Stomach (tissue), 9 donors: ENCODE data around the gene DNAH3. TPM values are rescaled to one million over a fixed set of nuclear protein-coding genes. Genes with fewer than 3 reads are reported as not detected.

Source experiments
- DNase-seq, 2 donors: peaks; one replicate each; pipeline versions ENCODE4 v3.0.0 to v3.0.0-alpha.2; 2013 to 2019
- H3K27ac ChIP-seq, 5 donors: fragments of 200-600 bp in 4 of 5; sonication (generic) in 4 of 5; one replicate each; pipeline ENCODE4 v1.5.1; 2013 to 2019; ENCODE audit warnings: mild to moderate bottlenecking in 1 of 5, moderate library complexity in 1 of 5
- H3K27me3 ChIP-seq, 3 donors: fragments of 200-600 bp; sonication (generic); one replicate each; pipeline ENCODE4 v1.5.1; 2017 to 2019; ENCODE audit warnings: mixed run types in 1 of 3
- H3K36me3 ChIP-seq, 4 donors: fragments of 200-600 bp; sonication (generic); 1 replicate in 3 of 4; 2 replicates in 1 of 4; pipeline ENCODE4 v1.5.1; 2016 to 2019
- H3K4me1 ChIP-seq, 4 donors: fragments of 200-600 bp; sonication (generic); one replicate each; pipeline ENCODE4 v1.5.1; 2016 to 2019
- H3K4me3 ChIP-seq, 4 donors: fragments of 200-600 bp; sonication (generic) in 3 of 4; one replicate each; pipeline ENCODE4 v1.5.1; 2016 to 2019; ENCODE audit warnings: mild to moderate bottlenecking in 1 of 4
- H3K9me3 ChIP-seq, 4 donors: fragments of 200-600 bp; sonication (generic); one replicate each; pipeline ENCODE4 v1.5.1; 2016 to 2019
- EP300 ChIP-seq: sonication (generic); formaldehyde crosslinking; IDR thresholded peaks from one replicate; pipeline ENCODE4 v1.6.1; 2017; ENCODE audit warnings: antibody characterized with exemption
- POLR2A ChIP-seq, 4 donors: fragments of 450-650 bp; IDR thresholded peaks; one replicate each; pipeline ENCODE4 v1.6.1; 2016; ENCODE audit warnings: antibody characterized with exemption in 4 of 4, control low read depth in 2 of 4, mild to moderate bottlenecking in 1 of 4, moderate library complexity in 1 of 4
- POLR2AphosphoS5 ChIP-seq, 3 donors: sonication (generic); formaldehyde crosslinking; IDR thresholded peaks; one replicate each; pipeline ENCODE4 v1.6.1; 2016; ENCODE audit warnings: antibody characterized with exemption in 3 of 3
- WGBS, 5 donors: extraction: QIAGEN DNeasy Blood & Tissue Kit in 3 of 5; methylation state at CpG; one replicate each; pipeline versions ENCODE4 v1.1.5 to v1.1.7; 2013 to 2018; 5-methylcytosine and 5-hydroxymethylcytosine counted together
- intact Hi-C: fragments of 100-400 bp; cut with DNase I; formaldehyde crosslinking; loops from one replicate; pipeline ENCODE4 v1.15.1; 2023; ENCODE audit warnings: low total_unique reads
- polyA plus RNA-seq, 3 donors: library from polyadenylated mRNA; stranded (reverse); fragments of 200-250 nt; gene quantifications; one replicate each; pipeline ENCODE4 v1.2.3, GENCODE V29; 2013
- total RNA-seq, 5 donors: library from RNA; depleted of rRNA; stranded (reverse); fragments of >200 nt; gene quantifications; one replicate each; pipeline versions ENCODE4 v1.1.0 to v1.2.3, GENCODE V29; 2014 to 2016
- TF ChIP-seq, protein P1 (sequence below), 7 experiments: fragments of 450-650 bp in 4 of 7; fragments of 200-600 bp in 3 of 7; sonication (generic) in 3 of 7; IDR thresholded peaks; one replicate each; pipeline ENCODE4 v1.5.1; 2016 to 2019; ENCODE audit warnings: antibody characterized with exemption in 7 of 7, control low read depth in 2 of 7, mild to moderate bottlenecking in 1 of 7
- donor health status: healthy with polysubstance abuse.
- donor health status: Bipolar disorder and iron deficiency.
- donor health status: healthy.

DNAH3 gene
- total and polyA plus RNA-seq, 8 donors = 0.10 to 8.7 (median 0.18) TPM; not detected in 5

DNA sequence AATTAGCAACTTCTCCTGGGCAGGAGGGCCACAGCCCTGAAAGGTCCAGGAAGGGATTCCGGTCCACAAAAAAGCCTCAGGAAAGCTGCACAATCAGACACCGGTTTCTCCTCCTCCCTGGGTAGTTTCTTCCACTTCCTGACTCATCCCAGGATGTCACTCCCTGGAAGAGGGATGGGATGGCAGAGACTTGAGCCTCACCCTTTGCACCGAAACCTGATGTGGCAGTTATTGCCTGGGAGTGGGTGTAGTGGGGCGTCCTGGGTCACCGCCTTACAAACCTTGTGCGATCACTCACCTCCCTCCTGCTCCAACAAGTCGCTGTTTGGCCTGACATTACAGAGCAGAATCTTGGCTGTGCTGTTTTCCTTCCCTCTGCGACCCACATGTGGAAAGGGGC lies 179.2 kb downstream of the DNAH3 start:
- H3K4me1 ChIP-seq = no peaks in the 10 kb centered on the region
- no peak overlapping the region for H3K4me3 ChIP-seq
- no peaks in the 10 kb centered on the region for H3K27me3 ChIP-seq
- no peak overlapping the region for H3K27ac ChIP-seq
- DNase-seq = no peak
- TF ChIP-seq POLR2AphosphoS5 (IDR thresholded peaks at IDR 0.05) (no peak), EP300 (no peak), POLR2A (IDR thresholded peaks at IDR 0.05) (no peak)
- TF ChIP-seq, protein P1, sequence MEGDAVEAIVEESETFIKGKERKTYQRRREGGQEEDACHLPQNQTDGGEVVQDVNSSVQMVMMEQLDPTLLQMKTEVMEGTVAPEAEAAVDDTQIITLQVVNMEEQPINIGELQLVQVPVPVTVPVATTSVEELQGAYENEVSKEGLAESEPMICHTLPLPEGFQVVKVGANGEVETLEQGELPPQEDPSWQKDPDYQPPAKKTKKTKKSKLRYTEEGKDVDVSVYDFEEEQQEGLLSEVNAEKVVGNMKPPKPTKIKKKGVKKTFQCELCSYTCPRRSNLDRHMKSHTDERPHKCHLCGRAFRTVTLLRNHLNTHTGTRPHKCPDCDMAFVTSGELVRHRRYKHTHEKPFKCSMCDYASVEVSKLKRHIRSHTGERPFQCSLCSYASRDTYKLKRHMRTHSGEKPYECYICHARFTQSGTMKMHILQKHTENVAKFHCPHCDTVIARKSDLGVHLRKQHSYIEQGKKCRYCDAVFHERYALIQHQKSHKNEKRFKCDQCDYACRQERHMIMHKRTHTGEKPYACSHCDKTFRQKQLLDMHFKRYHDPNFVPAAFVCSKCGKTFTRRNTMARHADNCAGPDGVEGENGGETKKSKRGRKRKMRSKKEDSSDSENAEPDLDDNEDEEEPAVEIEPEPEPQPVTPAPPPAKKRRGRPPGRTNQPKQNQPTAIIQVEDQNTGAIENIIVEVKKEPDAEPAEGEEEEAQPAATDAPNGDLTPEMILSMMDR (IDR thresholded peaks at IDR 0.05) = no peak
- intact Hi-C loops = no loop called here
- WGBS, 5 donors = 78 to 94% (median 87%) methylated on average over 8 of the region's 8 CpGs
- no peaks in the 10 kb centered on the region for H3K36me3 ChIP-seq
- H3K9me3 ChIP-seq = no peaks in the 10 kb centered on the region

DNA sequence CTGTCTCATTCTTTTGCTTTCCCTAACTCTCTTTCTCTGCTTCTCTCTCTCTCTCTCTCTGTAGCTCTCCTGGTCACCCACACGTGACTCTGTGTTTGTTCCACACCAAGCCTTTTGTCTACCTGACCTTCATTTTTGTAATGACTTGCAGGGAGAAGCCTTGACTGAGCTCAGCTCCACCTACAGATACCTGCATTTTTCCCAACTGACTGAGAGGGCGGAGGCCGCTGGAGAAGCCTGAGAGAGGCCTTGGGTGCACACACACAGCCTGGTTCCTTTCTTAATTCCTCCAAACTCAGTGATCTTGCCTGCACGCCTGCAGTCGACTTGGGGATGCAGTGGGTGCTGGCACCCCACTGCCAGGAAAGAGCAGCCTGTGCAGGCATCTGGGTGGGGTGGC lies 181.3 kb downstream of the DNAH3 start:
- WGBS, 5 donors = 32 to 58% (median 47%) methylated on average over 5 of the region's 5 CpGs
- no peak overlapping the region for H3K27ac ChIP-seq
- H3K36me3 ChIP-seq = no peaks in the 10 kb centered on the region
- H3K4me1 ChIP-seq = no peaks in the 10 kb centered on the region
- intact Hi-C loops = no loop called here
- TF ChIP-seq EP300 (no peak), POLR2A (IDR thresholded peaks at IDR 0.05) (no peak), POLR2AphosphoS5 (IDR thresholded peaks at IDR 0.05) (no peak)
- TF ChIP-seq, protein P1 (IDR thresholded peaks at IDR 0.05) = no peak
- H3K9me3 ChIP-seq = no peaks in the 10 kb centered on the region
- DNase-seq = peak in 1 of 2 donors; percentile 14
- no peak overlapping the region for H3K4me3 ChIP-seq
- no peaks in the 10 kb centered on the region for H3K27me3 ChIP-seq

DNA sequence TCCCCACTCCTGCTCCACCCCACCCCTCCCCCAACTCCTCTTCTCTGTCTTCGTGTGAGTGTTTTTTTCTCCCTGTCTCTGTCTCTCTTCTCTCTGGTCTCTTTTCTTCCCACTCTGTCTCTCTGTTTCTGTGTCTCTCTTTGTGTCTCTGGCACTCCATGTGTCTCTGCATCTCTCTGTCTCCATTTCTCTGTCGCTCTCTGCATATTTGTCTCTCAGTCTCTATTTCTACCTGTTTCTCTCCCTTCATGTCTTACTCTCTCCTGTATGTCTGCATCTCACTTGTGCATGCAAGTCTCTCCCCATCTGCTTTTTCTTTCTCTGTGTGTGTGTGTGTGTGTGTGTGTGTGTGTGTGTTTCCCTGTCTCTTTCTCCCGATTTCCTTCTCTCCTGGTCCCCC lies 181.9 kb downstream of the DNAH3 start:
- WGBS, 5 donors = 59 to 69% (median 62%) methylated on average over 3 of the region's 3 CpGs
- H3K9me3 ChIP-seq = no peaks in the 10 kb centered on the region
- intact Hi-C loops = no loop called here
- no peaks in the 10 kb centered on the region for H3K36me3 ChIP-seq
- TF ChIP-seq EP300 (no peak), POLR2A (IDR thresholded peaks at IDR 0.05) (no peak), POLR2AphosphoS5 (IDR thresholded peaks at IDR 0.05) (no peak)
- TF ChIP-seq, protein P1 (IDR thresholded peaks at IDR 0.05) = no peak
- H3K4me1 ChIP-seq = no peaks in the 10 kb centered on the region
- H3K27ac ChIP-seq = no peak overlapping the region
- DNase-seq = no peak
- H3K27me3 ChIP-seq = no peaks in the 10 kb centered on the region
- H3K4me3 ChIP-seq = no peak overlapping the region

DNA sequence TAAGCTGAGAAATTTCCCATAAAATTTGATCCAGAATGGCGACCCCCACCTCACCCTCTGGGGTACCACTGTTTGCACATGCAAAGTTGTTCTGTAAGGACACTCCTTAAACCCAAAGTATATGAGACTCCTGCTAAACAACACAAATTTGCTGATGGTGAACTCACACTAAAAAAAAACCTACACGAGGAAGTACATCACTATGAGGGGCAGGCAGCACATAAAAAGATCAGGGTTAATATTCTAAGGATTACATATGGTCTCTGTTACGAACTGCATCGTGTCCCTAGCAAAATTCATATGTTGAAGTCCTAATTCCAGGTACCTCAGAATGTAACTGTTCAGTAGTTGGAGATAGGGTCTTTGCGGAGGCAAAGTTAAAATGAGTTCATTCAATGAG lies 189.7 kb downstream of the DNAH3 start:
- intact Hi-C loops = no loop called here
- Histone ChIP-seq H3K27ac (no peak overlapping the region), H3K9me3 (no peaks in the 10 kb centered on the region), H3K27me3 (no peaks in the 10 kb centered on the region), H3K4me3 (no peak overlapping the region), H3K36me3 (no peaks in the 10 kb centered on the region), H3K4me1 (no peaks in the 10 kb centered on the region)
- WGBS, 5 donors = 70 to 89% (median 85%) methylated on average over 5 of the region's 5 CpGs
- no peak for TF ChIP-seq POLR2AphosphoS5 (IDR thresholded peaks at IDR 0.05)
- TF ChIP-seq, protein P1 (IDR thresholded peaks at IDR 0.05) = no peak
- DNase-seq = no peak
